ENCODE data around the gene PIGS.

PIGS gene

DNA sequence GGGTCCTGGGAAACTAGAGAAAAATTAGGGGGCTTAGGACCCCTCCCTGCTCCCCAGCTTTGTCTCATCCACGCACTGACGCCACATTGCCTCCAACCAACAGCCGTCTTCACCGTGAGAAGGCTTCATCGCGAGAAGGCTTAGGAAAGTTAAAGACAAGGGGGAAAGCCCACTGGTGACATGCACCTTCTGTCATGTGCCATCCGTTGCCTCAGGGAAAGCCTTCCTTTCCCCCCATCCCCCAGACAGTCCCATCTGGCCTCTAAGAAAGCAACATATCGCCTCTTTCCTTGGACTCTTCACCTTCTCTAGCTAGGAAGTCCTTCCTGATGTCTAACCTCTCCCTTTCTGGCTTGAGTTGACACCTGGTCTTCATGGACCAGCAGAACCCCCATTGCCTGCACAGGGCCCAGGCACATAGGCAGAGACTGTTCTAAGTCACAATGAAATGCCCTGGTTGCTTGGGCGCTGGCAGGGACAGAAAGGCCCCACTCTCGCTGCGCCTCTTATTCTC, 63.1 kb downstream of the PIGS start:
- Histone ChIP-seq H3K27me3 (ENCODE audit: control insufficient read depth, insufficient read depth, low read length) (peaks cover 5% of the 10 kb centered on the region), H3K9ac (ENCODE audit: low read depth, low read length) (no peak overlapping the region), H3K36me3 (ENCODE audit: control insufficient read depth, insufficient read depth, low read length) (no peaks in the 10 kb centered on the region), H3K4me1 (ENCODE audit: control insufficient read depth, insufficient read depth, low read length) (peaks cover 3% of the 10 kb centered on the region), H3K9me3 (ENCODE audit: control insufficient read depth, insufficient read depth, low read length) (no peaks in the 10 kb centered on the region), H3K4me3 (ENCODE audit: low read depth, low read length) (no peak overlapping the region)

- Histone ChIP-seq H3K9me3 (ENCODE audit: control insufficient read depth, insufficient read depth, low read length) (no peaks in the 10 kb centered on the region), H3K27me3 (ENCODE audit: control insufficient read depth, insufficient read depth, low read length) (peaks cover 5% of the 10 kb centered on the region), H3K36me3 (ENCODE audit: control insufficient read depth, insufficient read depth, low read length) (no peaks in the 10 kb centered on the region)
Measured at GRCh38 chr17:28507567-28508203, 63.6 kb downstream of the PIGS start.

DNA sequence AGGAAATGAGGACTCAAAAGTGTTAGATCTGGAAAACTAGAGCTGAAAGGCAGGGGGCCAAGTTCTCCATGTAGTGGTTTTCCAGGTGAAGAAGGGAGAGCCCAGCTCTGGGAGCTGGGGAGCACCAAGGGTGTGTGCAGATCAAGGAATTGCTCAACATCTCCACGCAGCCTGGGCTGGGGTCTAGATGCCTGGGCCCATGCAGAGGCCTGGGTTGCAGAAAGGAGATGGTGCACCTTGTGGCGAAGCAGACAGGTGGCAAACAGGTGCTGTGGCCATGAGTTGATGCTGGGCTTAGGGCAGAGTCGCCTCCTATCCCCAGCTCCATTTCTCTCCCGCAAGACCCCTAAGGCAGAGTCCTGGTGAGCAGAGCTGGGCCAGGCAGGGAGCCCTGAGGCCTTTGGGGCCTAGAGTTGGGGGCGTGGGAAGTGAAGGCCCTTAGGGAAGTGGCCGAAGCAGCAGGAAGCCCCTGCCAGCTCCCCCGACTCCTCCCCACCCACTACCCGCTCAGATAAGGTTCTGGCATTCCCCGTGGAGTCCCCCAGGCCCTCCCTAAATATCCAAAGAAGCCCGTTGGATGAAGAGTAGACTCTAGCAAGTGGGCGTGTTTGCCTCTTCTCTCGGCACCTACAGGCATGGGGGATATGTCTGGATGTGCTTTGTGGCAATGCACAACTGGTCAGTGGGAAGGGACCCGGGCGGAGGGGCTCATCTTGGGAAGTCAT, 64.4 kb downstream of the PIGS start:
- peaks cover 5% of the 10 kb centered on the region for H3K27me3 ChIP-seq (ENCODE audit: control insufficient read depth, insufficient read depth, low read length)
- no peak overlapping the region for H3K9ac ChIP-seq (ENCODE audit: low read depth, low read length)
- no peaks in the 10 kb centered on the region for H3K9me3 ChIP-seq (ENCODE audit: control insufficient read depth, insufficient read depth, low read length)
- no peak overlapping the region for H3K4me3 ChIP-seq (ENCODE audit: low read depth, low read length)
- H3K36me3 ChIP-seq (ENCODE audit: control insufficient read depth, insufficient read depth, low read length), result no peaks in the 10 kb centered on the region
- H3K4me1 ChIP-seq (ENCODE audit: control insufficient read depth, insufficient read depth, low read length), result peaks cover 3% of the 10 kb centered on the region

More at GRCh38 chr17:28507567-28508203, 63.6 kb downstream of the PIGS start:
- peak overlapping the region; percentile 26 for H3K9ac ChIP-seq (ENCODE audit: low read depth, low read length)
- no peak overlapping the region for H3K4me3 ChIP-seq (ENCODE audit: low read depth, low read length)
- H3K4me1 ChIP-seq (ENCODE audit: control insufficient read depth, insufficient read depth, low read length), result peaks cover 3% of the 10 kb centered on the region

DNA sequence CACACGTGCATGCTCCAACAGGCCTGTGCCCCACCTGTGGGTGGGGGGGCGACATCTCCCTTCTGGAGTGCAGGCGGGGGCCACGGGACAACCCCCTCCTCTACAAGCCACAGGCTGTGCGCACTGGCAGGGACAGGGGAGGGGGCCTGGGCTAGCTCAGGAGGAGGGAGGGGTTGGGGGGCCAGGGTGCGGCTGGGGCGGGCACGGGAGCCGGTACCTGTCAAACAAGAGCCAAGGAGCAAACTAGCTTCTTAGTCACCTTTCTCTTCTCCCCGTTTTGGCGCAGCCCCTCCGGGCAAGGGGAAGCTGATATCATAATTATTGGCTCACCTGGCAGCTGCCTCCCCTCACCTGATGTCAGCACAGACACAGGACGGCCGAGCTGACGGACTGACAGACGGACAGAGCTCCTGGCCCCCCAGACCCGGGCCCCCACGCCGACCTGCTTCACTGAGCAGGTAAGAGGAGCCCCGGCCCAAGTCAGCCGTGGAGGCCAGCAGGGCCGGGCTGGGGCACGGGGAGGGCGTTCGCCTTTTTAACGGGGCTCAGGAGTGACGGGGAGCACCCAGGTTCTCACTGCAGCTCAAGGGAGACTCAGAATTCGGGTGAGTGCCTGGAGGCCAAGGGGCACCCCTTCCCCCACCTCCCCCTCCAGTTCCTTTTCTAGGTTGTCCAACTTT, 65.2 kb downstream of the PIGS start, which contains the start of gene FOXN1:
FOXN1 (plus strand) TSS at position 363 of the 680 bp plus-strand sequence. CDS start 17,622 bp downstream, outside the sequence.
- no peaks in the 10 kb centered on the region for H3K9me3 ChIP-seq (ENCODE audit: control insufficient read depth, insufficient read depth, low read length)
- H3K4me1 ChIP-seq (ENCODE audit: control insufficient read depth, insufficient read depth, low read length), result peaks cover 3% of the 10 kb centered on the region
- H3K36me3 ChIP-seq (ENCODE audit: control insufficient read depth, insufficient read depth, low read length), result no peaks in the 10 kb centered on the region
- no peak within 1 kb of the TSS for H3K4me3 ChIP-seq (ENCODE audit: low read depth, low read length)
- no peak within 1 kb of the TSS for H3K9ac ChIP-seq (ENCODE audit: low read depth, low read length)
- peaks cover 5% of the 10 kb centered on the region for H3K27me3 ChIP-seq (ENCODE audit: control insufficient read depth, insufficient read depth, low read length)

DNA sequence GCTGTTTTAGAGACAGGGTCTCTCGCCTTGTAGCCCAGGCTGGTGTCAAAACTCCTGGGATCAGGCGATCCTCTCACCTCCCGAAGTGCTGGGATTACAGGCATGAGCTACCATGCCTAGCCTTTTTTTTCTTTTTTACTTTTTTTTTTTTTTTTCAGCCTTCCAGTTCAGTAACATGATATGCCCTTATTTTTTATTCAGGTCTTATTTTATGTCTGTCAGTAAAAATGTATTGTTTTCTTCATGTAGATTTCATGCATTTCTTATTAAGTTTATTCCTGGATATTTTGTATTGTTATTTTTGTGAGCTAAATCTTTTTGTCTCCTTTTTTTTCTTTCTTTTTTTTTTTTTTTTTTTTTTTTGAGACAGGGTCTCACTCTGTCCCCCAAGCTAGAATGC, 67.9 kb downstream of the PIGS start:
- Histone ChIP-seq H3K36me3 (ENCODE audit: control insufficient read depth, insufficient read depth, low read length) (no peaks in the 10 kb centered on the region), H3K9me3 (ENCODE audit: control insufficient read depth, insufficient read depth, low read length) (no peaks in the 10 kb centered on the region), H3K4me3 (ENCODE audit: low read depth, low read length) (no peak overlapping the region), H3K9ac (ENCODE audit: low read depth, low read length) (no peak overlapping the region), H3K27me3 (ENCODE audit: control insufficient read depth, insufficient read depth, low read length) (peaks cover 5% of the 10 kb centered on the region), H3K4me1 (ENCODE audit: control insufficient read depth, insufficient read depth, low read length) (peaks cover 5% of the 10 kb centered on the region)

Data from iPS-15b (cell line).